ENCODE measurements around the gene TNFAIP1. TPM values are rescaled to one million over a fixed set of nuclear protein-coding genes. Genes with fewer than 3 reads are reported as not detected.
A peak's percentile ranks its signal among the peaks of the same experiment; 100 is the strongest.
"Not testable (repeated sequence)": the region's sequence is repeated elsewhere in the genome, so short reads cannot be mapped to it uniquely, and the experiment has no call there.

Gene TNFAIP1, protein sequence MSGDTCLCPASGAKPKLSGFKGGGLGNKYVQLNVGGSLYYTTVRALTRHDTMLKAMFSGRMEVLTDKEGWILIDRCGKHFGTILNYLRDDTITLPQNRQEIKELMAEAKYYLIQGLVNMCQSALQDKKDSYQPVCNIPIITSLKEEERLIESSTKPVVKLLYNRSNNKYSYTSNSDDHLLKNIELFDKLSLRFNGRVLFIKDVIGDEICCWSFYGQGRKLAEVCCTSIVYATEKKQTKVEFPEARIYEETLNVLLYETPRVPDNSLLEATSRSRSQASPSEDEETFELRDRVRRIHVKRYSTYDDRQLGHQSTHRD
- total RNA-seq (21.7 TPM), polyA plus RNA-seq (ENCODE audit: insufficient read depth in 1 of 8, insufficient read length in 8 of 8, low replicate concordance in 1 of 8) (10 to 100 TPM; 27.1 to 37.3 (median 33.7) TPM)
- long read RNA-seq, donor 1, partial matches to known transcripts = 19 of 25 reads
- long read RNA-seq, donor 1, other reads (novel, unspliced or antisense) = 5 of 25 reads
- long read RNA-seq, donor 2, partial matches to known transcripts = 0 of 2 reads
- long read RNA-seq, donor 2, other reads (novel, unspliced or antisense) = 0 of 2 reads
- long read RNA-seq, donor 3, transcript TNFAIP1-201 (7 exons, 3,627 nt) = major isoform, 14 of 39 reads
- long read RNA-seq, donor 3, partial matches to known transcripts = 0 of 39 reads
- long read RNA-seq, donor 3, other reads (novel, unspliced or antisense) = 25 of 39 reads
- long read RNA-seq, donor 4, partial matches to known transcripts = 18 of 38 reads
- long read RNA-seq, donor 4, other reads (novel, unspliced or antisense) = 17 of 38 reads
- long read RNA-seq, donor 5, transcript TNFAIP1-201 (7 exons, 3,627 nt) = major isoform, 18 of 125 reads
- long read RNA-seq, donor 5, partial matches to known transcripts = 73 of 125 reads
- long read RNA-seq, donor 5, other reads (novel, unspliced or antisense) = 34 of 125 reads
- long read RNA-seq, donor 6, transcript TNFAIP1-201 (7 exons, 3,627 nt) = major isoform, 8 of 48 reads
- long read RNA-seq, donor 6, partial matches to known transcripts = 8 of 48 reads
- long read RNA-seq, donor 6, other reads (novel, unspliced or antisense) = 32 of 48 reads
- long read RNA-seq, donor 7, transcript TNFAIP1-201 (7 exons, 3,627 nt) = major isoform, 7 of 12 reads
- long read RNA-seq, donor 7, partial matches to known transcripts = 5 of 12 reads
- long read RNA-seq, donor 7, other reads (novel, unspliced or antisense) = 0 of 12 reads
- long read RNA-seq, donor 8, transcript TNFAIP1-201 (7 exons, 3,627 nt) = major isoform, 5 of 20 reads
- long read RNA-seq, donor 8, partial matches to known transcripts = 0 of 20 reads
- long read RNA-seq, donor 8, other reads (novel, unspliced or antisense) = 15 of 20 reads
- long read RNA-seq, donor 9, transcript TNFAIP1-201 (7 exons, 3,627 nt) = major isoform, 8 of 8 reads
- long read RNA-seq, donor 9, partial matches to known transcripts = 0 of 8 reads
- long read RNA-seq, donor 9, other reads (novel, unspliced or antisense) = 0 of 8 reads
- long read RNA-seq, donor 10, transcript TNFAIP1-201 (7 exons, 3,627 nt) = major isoform, 14 of 14 reads
- long read RNA-seq, donor 10, partial matches to known transcripts = 0 of 14 reads
- long read RNA-seq, donor 10, other reads (novel, unspliced or antisense) = 0 of 14 reads
- long read RNA-seq, donor 11, transcript TNFAIP1-201 (7 exons, 3,627 nt) = major isoform, 5 of 26 reads
- long read RNA-seq, donor 11, partial matches to known transcripts = 20 of 26 reads
- long read RNA-seq, donor 11, other reads (novel, unspliced or antisense) = 0 of 26 reads

DNA sequence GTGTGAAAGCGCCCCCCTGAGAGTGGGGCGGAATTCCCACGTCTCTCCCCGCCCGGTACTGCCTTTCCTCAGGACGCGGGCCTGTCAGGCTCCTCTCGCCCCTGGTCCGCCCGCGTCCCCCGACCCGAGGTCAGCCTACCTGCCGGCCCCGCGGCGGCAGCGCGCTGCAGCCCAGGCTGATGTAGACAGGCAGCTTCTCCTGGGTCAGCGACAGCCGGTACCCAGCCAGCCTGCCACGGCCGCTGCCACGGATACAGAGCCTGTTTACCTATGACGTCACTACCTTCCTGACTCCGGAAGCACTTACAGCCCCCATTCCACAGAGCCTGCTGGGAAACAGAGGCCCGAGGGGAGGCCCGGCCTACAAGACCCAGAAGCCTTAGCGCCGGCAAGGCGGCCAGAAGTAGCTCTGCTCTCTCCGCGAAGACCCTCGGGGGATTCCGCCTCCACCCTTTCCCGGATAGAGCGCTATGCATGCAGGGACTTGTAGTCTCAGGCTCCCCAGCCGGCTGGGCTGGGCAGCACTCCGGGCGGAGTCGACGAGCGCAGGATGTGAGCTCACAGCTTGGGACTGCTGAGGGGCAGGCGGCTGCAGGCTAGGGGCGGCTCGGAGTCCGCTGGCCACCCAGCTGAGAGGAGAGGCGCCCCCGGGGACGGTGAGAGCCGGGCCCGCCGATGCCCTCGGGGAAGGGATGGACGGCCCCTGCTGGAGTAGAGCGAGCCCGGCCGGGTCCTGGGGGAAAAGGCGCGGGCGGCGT is at the start of gene TNFAIP1, which contains the start of gene IFT20:
Gene TNFAIP1, plus strand, starts transcription at position 561 of the 758 bp plus-strand sequence. CDS start 3,761 bp downstream, outside the sequence.
Gene IFT20, minus strand, starts transcription at position 272 of the 758 bp plus-strand sequence. CDS start 3,487 bp downstream, outside the sequence.
- H3K36me3 ChIP-seq (ENCODE audit: control insufficient read depth, insufficient read depth, low read length) = peaks cover 36% of the 10 kb centered on the region
- peak within 1 kb of the TSS; percentile 90 for H3K4me3 ChIP-seq (ENCODE audit: low read length)
- no peaks in the 10 kb centered on the region for H3K27me3 ChIP-seq (ENCODE audit: control insufficient read depth, insufficient read depth, low read length)
- peak within 1 kb of the TSS; percentile 97 for H3K27ac ChIP-seq (ENCODE audit: low read length)
- no peaks in the 10 kb centered on the region for H3K9me3 ChIP-seq (replicated peaks; ENCODE audit: control insufficient read depth, low read depth, low read length)
- WGBS (ENCODE audit: insufficient coverage) = under 1% methylated on average over 62 of the region's 62 CpGs
- DNase-seq = peak; percentile 100
- peaks cover 33% of the 10 kb centered on the region for H3K4me1 ChIP-seq (ENCODE audit: control insufficient read depth, insufficient read depth, low read length)

DNA sequence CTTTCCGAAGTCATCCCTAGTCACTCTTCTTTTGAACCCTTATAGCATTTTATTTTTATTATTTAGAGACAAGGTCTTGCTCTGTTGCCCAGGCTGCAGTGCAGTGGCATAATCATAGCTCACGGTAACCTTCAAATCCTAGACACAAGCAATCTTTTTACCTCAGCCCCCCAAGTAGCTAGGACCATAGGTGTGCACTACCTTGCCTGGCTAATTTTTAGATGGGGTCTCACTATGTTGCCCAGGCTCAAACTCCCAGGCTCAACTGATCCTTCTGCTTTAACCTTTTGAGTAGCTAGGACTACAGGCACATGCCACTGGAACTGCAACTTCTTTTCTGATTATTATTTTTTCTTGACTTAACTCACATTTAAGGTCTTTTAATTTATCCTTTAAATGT is 49.6 kb upstream of the TNFAIP1 start:
- WGBS (ENCODE audit: insufficient coverage) = no CpG with 5 or more reads among the region's 2 CpGs
- H3K4me3 ChIP-seq (ENCODE audit: low read length) = no peak overlapping the region
- DNase-seq = no peak
- no peaks in the 10 kb centered on the region for H3K9me3 ChIP-seq (replicated peaks; ENCODE audit: control insufficient read depth, low read depth, low read length)
- peaks cover 2% of the 10 kb centered on the region for H3K27me3 ChIP-seq (ENCODE audit: control insufficient read depth, insufficient read depth, low read length)
- H3K36me3 ChIP-seq (ENCODE audit: control insufficient read depth, insufficient read depth, low read length) = no peaks in the 10 kb centered on the region
- no peaks in the 10 kb centered on the region for H3K4me1 ChIP-seq (ENCODE audit: control insufficient read depth, insufficient read depth, low read length)
- no peak overlapping the region for H3K27ac ChIP-seq (ENCODE audit: low read length)

DNA sequence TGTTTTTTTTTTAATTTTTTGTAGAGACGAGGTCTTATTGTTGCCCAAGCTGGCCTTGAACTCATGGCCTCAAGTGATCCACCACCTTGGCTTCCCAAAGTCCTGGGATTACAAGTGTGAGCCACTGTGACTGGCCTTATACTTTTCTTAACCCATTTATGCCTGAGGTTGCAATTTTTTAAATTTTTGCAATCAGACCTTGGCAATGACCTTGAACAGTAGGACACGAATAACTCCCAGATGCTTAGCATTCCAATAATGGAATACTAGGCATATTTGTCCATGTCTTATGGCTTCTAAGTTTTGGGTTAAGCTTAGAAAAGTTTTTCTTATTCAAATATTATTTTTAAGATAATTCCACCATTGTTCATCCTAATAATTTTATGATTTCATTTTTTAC is 44.9 kb upstream of the TNFAIP1 start:
- peaks cover 2% of the 10 kb centered on the region for H3K27me3 ChIP-seq (ENCODE audit: control insufficient read depth, insufficient read depth, low read length)
- H3K27ac ChIP-seq (ENCODE audit: low read length) = no peak overlapping the region
- no peaks in the 10 kb centered on the region for H3K4me1 ChIP-seq (ENCODE audit: control insufficient read depth, insufficient read depth, low read length)
- 90% methylated on average over 1 of the region's 2 CpGs for WGBS (ENCODE audit: insufficient coverage)
- H3K4me3 ChIP-seq (ENCODE audit: low read length) = no peak overlapping the region
- no peak for DNase-seq
- H3K36me3 ChIP-seq (ENCODE audit: control insufficient read depth, insufficient read depth, low read length) = no peaks in the 10 kb centered on the region
- no peaks in the 10 kb centered on the region for H3K9me3 ChIP-seq (replicated peaks; ENCODE audit: control insufficient read depth, low read depth, low read length)

DNA sequence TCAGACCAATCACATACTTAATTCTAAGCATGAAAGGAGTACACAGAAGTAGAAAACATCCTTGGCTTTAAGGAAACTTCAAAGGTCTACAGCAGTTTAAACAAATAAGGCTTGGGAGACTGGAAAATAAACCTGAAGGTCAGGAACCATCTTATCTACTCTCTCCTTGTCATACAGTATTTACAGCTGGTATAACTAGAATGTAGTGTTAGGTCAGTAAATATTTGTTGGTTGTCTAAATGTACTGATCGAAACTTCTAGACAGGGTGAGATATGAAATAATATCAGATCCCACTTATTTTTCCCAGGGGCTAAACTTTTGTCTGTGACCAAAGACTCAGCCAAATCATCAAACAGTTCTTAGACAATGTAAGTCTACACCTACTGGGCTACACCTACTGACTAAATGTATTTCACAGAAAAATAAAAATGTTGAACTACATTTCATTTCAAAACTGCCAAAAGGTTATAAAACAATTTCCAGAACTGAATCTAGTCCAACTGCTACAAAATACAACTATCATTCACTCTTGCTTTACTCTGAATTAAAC is 43.7 kb upstream of the TNFAIP1 start:
- Histone ChIP-seq H3K36me3 (ENCODE audit: control insufficient read depth, insufficient read depth, low read length) (no peaks in the 10 kb centered on the region), H3K27me3 (ENCODE audit: control insufficient read depth, insufficient read depth, low read length) (peaks cover 2% of the 10 kb centered on the region), H3K4me1 (ENCODE audit: control insufficient read depth, insufficient read depth, low read length) (no peaks in the 10 kb centered on the region), H3K27ac (ENCODE audit: low read length) (no peak overlapping the region), H3K9me3 (replicated peaks; ENCODE audit: control insufficient read depth, low read depth, low read length) (no peaks in the 10 kb centered on the region), H3K4me3 (ENCODE audit: low read length) (no peak overlapping the region)
- no CpG with 5 or more reads among the region's 1 CpG for WGBS (ENCODE audit: insufficient coverage)
- DNase-seq = no peak

DNA sequence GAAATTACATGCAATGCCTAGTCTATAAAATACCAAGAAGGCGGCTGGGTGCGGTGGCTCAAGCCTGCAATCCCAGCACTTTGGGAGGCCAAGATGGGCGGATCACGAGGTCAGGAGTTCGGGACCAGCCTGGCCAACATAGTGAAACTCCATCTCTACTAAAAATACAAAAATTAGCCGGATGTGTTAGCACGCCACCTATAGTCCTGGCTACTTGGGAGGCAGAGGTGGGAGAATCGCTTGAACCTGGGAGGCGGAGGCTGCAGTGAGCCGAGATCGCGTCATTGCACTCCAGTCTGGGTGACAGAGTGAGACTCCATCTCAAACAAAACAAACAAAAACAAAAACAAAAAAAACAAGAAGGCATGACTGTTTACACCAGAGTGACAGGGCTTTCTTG is 42.7 kb upstream of the TNFAIP1 start:
- H3K9me3 ChIP-seq (replicated peaks; ENCODE audit: control insufficient read depth, low read depth, low read length); H3K27me3 ChIP-seq (ENCODE audit: control insufficient read depth, insufficient read depth, low read length); DNase-seq; H3K36me3 ChIP-seq (ENCODE audit: control insufficient read depth, insufficient read depth, low read length); H3K27ac ChIP-seq (ENCODE audit: low read length); H3K4me1 ChIP-seq (ENCODE audit: control insufficient read depth, insufficient read depth, low read length); H3K4me3 ChIP-seq (ENCODE audit: low read length): not testable (repeated sequence)
- WGBS (ENCODE audit: insufficient coverage) = no CpG with 5 or more reads among the region's 12 CpGs

DNA sequence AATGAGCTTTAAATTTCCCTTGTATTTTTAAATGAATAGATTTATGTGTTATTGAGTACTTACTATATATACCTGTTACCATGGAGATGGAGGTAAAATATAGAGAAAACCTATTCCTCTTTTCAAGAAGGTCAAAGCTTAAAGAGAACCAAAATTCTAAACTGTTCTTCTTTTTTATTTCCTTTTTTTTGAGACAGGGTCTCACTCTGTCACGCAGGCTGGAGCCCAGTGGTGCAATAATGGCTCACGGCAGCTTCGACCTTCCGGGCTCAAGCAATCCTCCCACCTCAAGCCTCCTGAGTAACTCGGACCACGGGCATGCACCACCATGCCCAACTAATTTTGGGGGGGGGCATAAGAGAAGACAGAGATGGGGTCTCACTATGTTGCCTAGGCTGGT is 41.6 kb upstream of the TNFAIP1 start:
- no peaks in the 10 kb centered on the region for H3K9me3 ChIP-seq (replicated peaks; ENCODE audit: control insufficient read depth, low read depth, low read length)
- no peaks in the 10 kb centered on the region for H3K36me3 ChIP-seq (ENCODE audit: control insufficient read depth, insufficient read depth, low read length)
- WGBS (ENCODE audit: insufficient coverage) = no CpG with 5 or more reads among the region's 6 CpGs
- peaks cover 2% of the 10 kb centered on the region for H3K27me3 ChIP-seq (ENCODE audit: control insufficient read depth, insufficient read depth, low read length)
- no peak for DNase-seq
- H3K27ac ChIP-seq (ENCODE audit: low read length) = no peak overlapping the region
- H3K4me1 ChIP-seq (ENCODE audit: control insufficient read depth, insufficient read depth, low read length) = no peaks in the 10 kb centered on the region
- no peak overlapping the region for H3K4me3 ChIP-seq (ENCODE audit: low read length)

DNA sequence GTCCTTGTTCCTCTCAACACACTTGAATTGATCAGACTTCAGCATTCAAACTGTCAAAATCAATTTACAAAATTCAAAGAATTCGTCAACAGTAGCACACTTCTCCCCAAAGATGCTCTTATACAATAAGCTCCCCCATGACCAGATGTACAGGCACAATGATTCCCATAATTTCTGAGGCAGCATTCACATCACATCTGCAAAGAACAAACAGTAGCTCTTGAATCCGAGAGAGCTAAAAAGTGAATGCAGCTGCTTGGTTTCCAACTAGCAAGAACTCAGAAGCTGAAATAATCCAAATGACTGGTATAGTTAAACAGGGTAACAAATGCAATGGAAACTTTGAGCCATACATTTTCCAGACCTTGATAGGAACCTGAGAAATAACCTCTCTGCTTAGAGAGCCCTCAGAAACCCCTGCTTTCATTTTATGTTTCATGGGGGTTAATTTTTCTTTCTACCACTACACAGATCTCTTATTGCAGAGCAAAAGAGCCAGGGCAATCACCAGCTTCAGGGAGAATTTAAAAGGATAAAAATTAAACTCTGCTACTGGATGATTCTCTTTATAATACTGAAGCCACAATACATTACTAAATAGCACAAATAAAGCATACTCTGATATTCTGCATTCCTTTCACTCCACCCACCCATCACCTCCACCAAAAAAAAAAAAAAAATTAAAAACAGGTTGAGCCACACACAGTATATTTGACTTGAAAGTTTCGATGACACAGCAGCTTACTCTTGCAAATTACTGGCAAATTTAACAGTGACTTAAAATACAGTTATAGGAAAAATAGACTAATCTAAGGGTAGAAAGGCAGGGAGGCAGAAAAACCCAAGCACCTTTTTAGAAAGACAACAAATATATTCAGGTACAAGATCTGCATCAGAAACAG is 39.6 kb upstream of the TNFAIP1 start:
- no peaks in the 10 kb centered on the region for H3K4me1 ChIP-seq (ENCODE audit: control insufficient read depth, insufficient read depth, low read length)
- no peak overlapping the region for H3K27ac ChIP-seq (ENCODE audit: low read length)
- no peak overlapping the region for H3K4me3 ChIP-seq (ENCODE audit: low read length)
- no peaks in the 10 kb centered on the region for H3K9me3 ChIP-seq (replicated peaks; ENCODE audit: control insufficient read depth, low read depth, low read length)
- 48% methylated on average over 2 of the region's 3 CpGs for WGBS (ENCODE audit: insufficient coverage)
- DNase-seq = no peak
- H3K36me3 ChIP-seq (ENCODE audit: control insufficient read depth, insufficient read depth, low read length) = no peaks in the 10 kb centered on the region
- H3K27me3 ChIP-seq (ENCODE audit: control insufficient read depth, insufficient read depth, low read length) = no peaks in the 10 kb centered on the region

DNA sequence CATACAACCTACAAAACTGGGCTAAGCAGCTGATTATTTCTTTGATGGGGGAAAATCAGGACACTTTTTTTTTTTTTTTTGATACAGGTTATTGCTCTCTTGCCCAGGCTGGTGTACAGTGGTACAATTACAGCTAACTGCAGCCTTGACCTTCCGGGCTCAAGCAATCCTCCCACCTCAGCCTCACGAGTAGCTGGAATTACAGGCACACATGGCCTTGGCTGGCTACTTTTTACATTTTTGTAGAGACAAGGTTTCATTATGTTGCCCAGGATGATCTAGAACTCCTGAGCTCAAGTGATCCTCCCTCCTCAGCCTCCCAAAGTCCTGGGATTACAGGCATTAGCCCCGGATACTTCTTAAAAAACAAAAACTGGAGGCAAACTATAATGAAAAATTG is 37.1 kb upstream of the TNFAIP1 start:
- DNase-seq = no peak
- 64% methylated on average over 2 of the region's 3 CpGs for WGBS (ENCODE audit: insufficient coverage)
- Histone ChIP-seq H3K9me3 (replicated peaks; ENCODE audit: control insufficient read depth, low read depth, low read length) (no peaks in the 10 kb centered on the region), H3K4me3 (ENCODE audit: low read length) (no peak overlapping the region), H3K36me3 (ENCODE audit: control insufficient read depth, insufficient read depth, low read length) (no peaks in the 10 kb centered on the region), H3K27ac (ENCODE audit: low read length) (no peak overlapping the region), H3K27me3 (ENCODE audit: control insufficient read depth, insufficient read depth, low read length) (peaks cover 2% of the 10 kb centered on the region), H3K4me1 (ENCODE audit: control insufficient read depth, insufficient read depth, low read length) (no peaks in the 10 kb centered on the region)
